Measurements from ENCODE around the gene MASTL.

DNA sequence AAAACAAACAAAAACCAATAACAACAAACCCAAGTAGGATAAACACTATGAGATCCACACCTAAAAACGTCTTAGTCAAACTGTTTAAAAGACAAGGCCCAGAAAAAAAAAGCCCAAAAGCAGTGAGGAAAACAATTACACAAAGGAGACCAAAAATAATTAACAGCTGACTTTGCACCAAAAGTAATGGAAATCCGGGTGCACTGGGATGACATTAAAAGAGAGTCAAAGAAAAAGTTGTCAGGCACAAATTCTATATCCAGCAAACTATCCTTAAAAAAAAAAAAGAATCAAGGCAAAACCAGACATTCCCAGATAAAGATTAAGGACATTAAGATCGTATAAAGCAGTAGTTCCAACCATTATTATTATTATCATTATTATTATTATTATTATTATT, 47.0 kb upstream of the MASTL start:
- TF ChIP-seq, protein P1, sequence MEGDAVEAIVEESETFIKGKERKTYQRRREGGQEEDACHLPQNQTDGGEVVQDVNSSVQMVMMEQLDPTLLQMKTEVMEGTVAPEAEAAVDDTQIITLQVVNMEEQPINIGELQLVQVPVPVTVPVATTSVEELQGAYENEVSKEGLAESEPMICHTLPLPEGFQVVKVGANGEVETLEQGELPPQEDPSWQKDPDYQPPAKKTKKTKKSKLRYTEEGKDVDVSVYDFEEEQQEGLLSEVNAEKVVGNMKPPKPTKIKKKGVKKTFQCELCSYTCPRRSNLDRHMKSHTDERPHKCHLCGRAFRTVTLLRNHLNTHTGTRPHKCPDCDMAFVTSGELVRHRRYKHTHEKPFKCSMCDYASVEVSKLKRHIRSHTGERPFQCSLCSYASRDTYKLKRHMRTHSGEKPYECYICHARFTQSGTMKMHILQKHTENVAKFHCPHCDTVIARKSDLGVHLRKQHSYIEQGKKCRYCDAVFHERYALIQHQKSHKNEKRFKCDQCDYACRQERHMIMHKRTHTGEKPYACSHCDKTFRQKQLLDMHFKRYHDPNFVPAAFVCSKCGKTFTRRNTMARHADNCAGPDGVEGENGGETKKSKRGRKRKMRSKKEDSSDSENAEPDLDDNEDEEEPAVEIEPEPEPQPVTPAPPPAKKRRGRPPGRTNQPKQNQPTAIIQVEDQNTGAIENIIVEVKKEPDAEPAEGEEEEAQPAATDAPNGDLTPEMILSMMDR (IDR thresholded peaks at IDR 0.05), result no peak
- no peak for TF ChIP-seq POLR2A (IDR thresholded peaks at IDR 0.05)

Measured in esophagus squamous epithelium (tissue), 4 donors.